ENCODE results near the gene PSME3.
"Not testable (repeated sequence)": the region's sequence is repeated elsewhere in the genome, so short reads cannot be mapped to it uniquely, and the experiment has no call there.

Gene PSME3

GRCh38 chr17:42878924-42879595, 45.9 kb downstream of the PSME3 start:
- DNase-seq: no peak

GRCh38 chr17:42879596-42879985, 46.4 kb downstream of the PSME3 start:
- no peak for DNase-seq

- no peak for DNase-seq
Observed at GRCh38 chr17:42880776-42881310, 47.6 kb downstream of the PSME3 start.

GRCh38 chr17:42881706-42882105, 48.5 kb downstream of the PSME3 start:
- DNase-seq: not testable (repeated sequence)

- DNase-seq: no peak
Observed at GRCh38 chr17:42882166-42882565, 49.0 kb downstream of the PSME3 start.

- DNase-seq: no peak
Observed at GRCh38 chr17:42883802-42884558, 50.8 kb downstream of the PSME3 start.

- not testable (repeated sequence) for DNase-seq
Observed at GRCh38 chr17:42885806-42886205, 52.6 kb downstream of the PSME3 start.

GRCh38 chr17:42886283-42887176, 53.3 kb downstream of the PSME3 start:
- no peak for DNase-seq

- DNase-seq: no peak
Observed at GRCh38 chr17:42889809-42890208, 56.6 kb downstream of the PSME3 start.

- DNase-seq: peak in 1 of 3 experiments; percentile 15
Observed at GRCh38 chr17:42891539-42892152, 58.4 kb downstream of the PSME3 start.

GRCh38 chr17:42893359-42893758, 60.2 kb downstream of the PSME3 start:
- DNase-seq: no peak
